NCI-H146 treated with DMSO at 0.1 percent for 48 hours (cell line): ENCODE measurements around the gene ZNF37A.
"Not testable (repeated sequence)": the region's sequence is repeated elsewhere in the genome, so short reads cannot be mapped to it uniquely, and the experiment has no call there.

ENCODE experiments used
- DNase-seq: peaks from one replicate; lab custom pipeline; 2025; ENCODE audit not compliant: unreplicated experiment; lab: John Stamatoyannopoulos, UW

The ZNF37A gene

GRCh38 chr10:38147686-38148085 lies 53.5 kb downstream of the ZNF37A start:
- no peak for DNase-seq

GRCh38 chr10:38150891-38151463 lies 56.8 kb downstream of the ZNF37A start:
- not testable (repeated sequence) for DNase-seq

GRCh38 chr10:38156416-38157269 lies 62.5 kb downstream of the ZNF37A start:
- no peak for DNase-seq

- no peak for DNase-seq
These were observed 63.1 kb downstream of the ZNF37A start for GRCh38 chr10:38157270-38157685.

GRCh38 chr10:38159004-38159403 lies 64.9 kb downstream of the ZNF37A start:
- no peak for DNase-seq

GRCh38 chr10:38163617-38164016 lies 69.5 kb downstream of the ZNF37A start:
- DNase-seq, result no peak

GRCh38 chr10:38174336-38174735 lies 80.2 kb downstream of the ZNF37A start:
- DNase-seq, result no peak

GRCh38 chr10:38184477-38184876 lies 90.3 kb downstream of the ZNF37A start:
- DNase-seq, result no peak
